Activated CD8-positive, alpha-beta memory T cell treated with anti-CD3 and anti-CD28 coated beads for 36 hours (primary cell): ENCODE results near the gene UTS2R. TPM values are rescaled to one million over a fixed set of nuclear protein-coding genes. Genes with fewer than 3 reads are reported as not detected.

ENCODE experiments used
- CTCF ChIA-PET: fragments of 350-600 bp; sonication (Branson Sonifier 250); formaldehyde crosslinking; loops from one replicate; lab custom pipeline; 2021; ENCODE audit warnings: antibody characterized with exemption; lab: Charles Lee
- POLR2A ChIA-PET: fragments of 350-600 bp; sonication (Branson Sonifier 250); formaldehyde crosslinking; loops from one replicate; lab custom pipeline; 2021; ENCODE audit warnings: antibody characterized with exemption; lab: Charles Lee
- total RNA-seq, 2 experiments: library from RNA; stranded (reverse); gene quantifications; one replicate each; pipeline ENCODE4 v1.2.3, GENCODE V29; 2021

UTS2R gene
- total RNA-seq: not detected

DNA sequence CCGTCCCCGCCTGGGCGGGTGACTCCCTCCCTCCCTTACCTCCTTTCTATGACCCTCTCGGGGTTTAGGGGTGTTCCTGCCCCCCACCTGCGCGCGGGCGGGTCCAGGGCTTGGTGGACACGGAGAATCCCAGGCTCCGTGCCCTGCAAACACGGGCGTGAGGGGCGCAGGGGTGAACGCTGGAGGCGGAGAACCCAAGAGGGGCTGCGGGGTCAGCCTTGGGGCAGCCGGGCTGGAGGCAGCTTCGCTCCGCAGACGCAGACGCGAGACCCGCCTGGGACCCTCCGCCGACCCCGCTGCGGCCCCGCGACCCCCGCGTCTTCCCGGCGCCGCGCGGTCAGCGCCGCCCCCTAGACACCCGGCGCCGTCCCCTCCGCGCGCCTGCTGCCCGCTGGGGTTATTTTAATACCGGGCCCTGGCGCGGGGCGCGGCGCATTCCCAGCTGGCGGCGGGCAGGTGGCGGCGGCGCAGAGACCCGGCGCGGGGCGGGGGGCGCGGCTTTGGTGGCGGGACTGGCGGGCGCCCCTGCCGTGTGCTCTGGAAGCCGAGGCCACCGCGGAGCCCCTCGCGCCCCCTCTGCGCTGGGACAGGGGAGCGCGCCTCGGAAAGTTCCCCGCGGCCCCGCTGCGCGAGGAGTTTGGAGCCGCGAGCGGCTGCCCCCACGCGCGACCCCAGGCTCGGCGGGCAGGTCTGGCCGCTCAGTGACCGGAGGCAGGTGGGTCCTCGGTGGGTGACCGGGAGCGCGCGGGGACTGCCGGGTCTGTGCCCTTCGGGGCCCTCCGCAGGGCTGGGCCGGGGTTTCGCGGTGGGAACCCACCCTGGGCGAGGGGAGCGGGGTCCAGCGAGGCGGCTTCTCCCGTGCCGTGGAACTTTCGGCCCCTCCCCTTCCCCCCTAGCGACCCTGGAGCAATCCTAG, at the start of gene UTS2R:
UTS2R (plus strand) TSS at position 433 of the 916 bp plus-strand sequence. CDS start 2,560 bp downstream, outside the sequence.
- CTCF ChIA-PET: interaction anchor here (1.3 to 1.7 kb wide), 2 partner anchors 19 to 50 kb away, joined by 4 read pairs; no protein-coding TSS in a partner anchor
- POLR2A ChIA-PET: no interaction called here

GRCh38 chr17:82321947-82322466, 49.6 kb upstream of the UTS2R start:
- CTCF ChIA-PET: interaction anchor here (0.5 to 3.1 kb wide), 10 partner anchors 11 to 88 kb away, joined by 3 to 49 read pairs (median 5); partner anchors contain the start of gene SECTM1

DNA sequence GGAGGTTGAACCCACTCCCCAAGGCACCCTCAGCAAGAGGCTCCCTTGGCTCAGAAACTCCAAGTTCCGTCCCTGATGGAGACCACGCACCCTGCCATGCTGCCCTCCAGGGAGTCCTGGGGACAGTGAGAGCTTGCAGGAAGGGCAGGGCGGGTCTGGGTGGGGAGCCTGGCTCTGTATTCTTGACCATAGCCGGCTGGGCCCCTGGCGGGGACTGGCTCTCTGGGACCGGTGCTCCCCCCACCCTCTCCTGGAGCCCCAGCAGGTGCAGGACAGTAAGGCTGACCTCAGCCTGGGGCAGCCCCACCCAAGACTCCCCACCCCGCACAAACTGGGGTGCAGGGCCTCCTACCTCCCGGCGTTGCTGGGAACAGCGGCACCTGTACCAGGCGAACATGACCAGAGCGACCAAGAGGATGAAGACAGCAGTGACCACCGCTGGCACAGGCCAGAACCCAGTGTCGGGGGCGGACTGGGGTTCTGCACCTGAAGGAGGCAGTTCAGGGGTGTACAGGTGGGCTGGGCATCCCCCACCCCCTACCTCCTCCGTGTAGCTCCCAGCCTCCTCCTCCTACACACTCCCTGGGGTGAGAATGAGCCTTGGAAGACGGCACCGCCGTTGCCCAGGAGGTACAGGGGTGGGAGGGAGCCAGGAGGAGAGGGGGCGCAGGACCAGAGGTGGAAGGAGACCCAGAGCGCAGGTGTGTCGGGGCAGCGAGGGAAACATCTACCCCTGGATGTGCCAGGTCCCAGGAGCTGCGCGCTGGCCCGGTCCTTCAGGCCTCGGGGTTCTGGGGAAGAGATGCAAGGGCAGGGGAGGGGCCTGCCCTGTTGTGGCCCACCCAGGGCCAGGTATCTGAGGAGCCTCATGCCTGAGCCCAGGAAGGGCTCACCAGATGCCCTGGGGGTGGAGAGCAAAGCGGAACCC, 48.8 kb upstream of the UTS2R start:
- POLR2A ChIA-PET: interaction anchor here (0.6 to 3.9 kb wide), 6 partner anchors 11 to 94 kb away, joined by 3 to 25 read pairs (median 4); partner anchors contain the start of gene SECTM1
- CTCF ChIA-PET: interaction anchor here (0.6 to 3.1 kb wide), 9 partner anchors 23 to 88 kb away, joined by 3 to 49 read pairs (median 7); no protein-coding TSS in a partner anchor

More at GRCh38 chr17:82321947-82322466, 49.6 kb upstream of the UTS2R start:
- POLR2A ChIA-PET: interaction anchor here (1.2 to 3.9 kb wide), 3 partner anchors 21 to 29 kb away, joined by 5 to 25 read pairs (median 8); no protein-coding TSS in a partner anchor

DNA sequence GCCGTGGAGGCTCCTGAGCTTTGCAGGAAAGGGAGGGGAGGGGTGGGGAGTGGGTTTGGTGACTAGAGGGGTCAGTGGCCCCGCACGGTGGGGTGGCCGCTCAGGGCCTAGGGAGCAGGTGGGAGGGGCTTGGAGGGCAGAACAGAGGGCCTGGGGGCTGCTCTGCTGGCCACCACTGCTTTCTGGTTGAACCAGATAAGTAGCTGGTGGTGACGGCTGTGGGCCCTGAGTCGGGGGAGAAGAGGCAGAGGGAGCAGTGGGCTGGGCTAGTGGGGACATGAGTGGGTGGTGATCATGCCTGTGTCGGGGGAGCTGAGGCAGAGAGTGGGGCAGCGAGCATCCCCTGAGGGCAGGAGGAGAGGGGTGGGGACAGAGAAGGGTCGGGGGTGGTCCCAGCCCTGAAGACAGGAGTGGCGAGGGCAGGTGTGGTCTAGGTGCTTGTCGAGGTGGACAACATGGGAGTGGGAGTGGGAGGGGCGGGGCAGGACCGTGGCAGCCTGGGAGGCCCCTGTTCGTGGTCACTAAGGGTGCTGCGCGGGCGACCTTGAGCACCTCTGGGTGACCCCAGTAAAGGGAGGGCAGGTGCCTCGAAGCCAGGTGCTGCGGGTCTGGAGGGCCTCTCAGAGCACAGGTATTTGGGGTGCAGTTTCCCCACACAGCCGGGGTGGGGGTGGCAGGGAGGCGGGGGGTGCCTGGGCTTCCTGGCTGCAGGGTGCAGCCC, 47.9 kb upstream of the UTS2R start:
- ChIA-PET CTCF (interaction anchor here (1.5 to 2.3 kb wide), 3 partner anchors 25 to 87 kb away, joined by 3 to 8 read pairs (median 4); no protein-coding TSS in a partner anchor), POLR2A (interaction anchor here (0.6 to 3.9 kb wide), 5 partner anchors 10 to 93 kb away, joined by 3 to 25 read pairs (median 3); partner anchors contain the start of gene SECTM1)

DNA sequence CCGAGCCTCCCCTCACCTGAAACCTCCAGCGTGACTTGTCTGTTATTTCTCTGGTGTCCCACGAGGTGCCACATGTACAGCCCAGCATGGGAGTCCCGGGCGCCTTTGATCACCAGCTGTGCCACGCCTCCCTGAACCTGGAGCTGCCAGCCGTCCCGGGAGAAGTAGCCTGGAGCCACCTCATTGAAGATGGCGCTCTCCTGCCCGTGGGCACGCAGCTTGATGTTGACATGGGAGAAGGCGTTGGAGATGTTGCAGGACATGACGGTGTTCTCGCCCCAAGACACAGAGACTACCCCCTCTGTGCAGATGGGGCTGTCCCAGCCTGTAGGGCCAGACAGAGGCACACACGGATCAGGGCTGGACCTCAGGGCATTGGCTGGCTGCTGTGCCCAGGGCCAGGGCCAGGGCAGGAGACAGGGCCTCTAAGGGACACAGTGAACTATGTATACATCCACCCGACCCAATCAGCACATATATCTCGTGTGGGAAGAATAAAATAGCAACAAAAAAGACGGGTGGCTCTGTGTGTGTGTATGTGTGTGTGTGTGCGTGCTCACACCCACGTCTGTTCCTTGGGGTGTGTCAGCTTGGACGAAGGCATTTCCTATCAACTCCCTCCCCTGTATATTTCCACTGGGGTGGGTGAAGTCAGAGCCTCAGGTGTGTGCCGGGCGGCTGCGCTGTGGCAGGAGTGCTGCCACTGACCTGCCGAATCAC, 46.8 kb upstream of the UTS2R start:
- CTCF ChIA-PET: interaction anchor here (1.5 to 2.3 kb wide), 3 partner anchors 27 to 88 kb away, joined by 3 to 8 read pairs (median 4); no protein-coding TSS in a partner anchor
- POLR2A ChIA-PET: no interaction called here

GRCh38 chr17:82325286-82326180, 46.0 kb upstream of the UTS2R start:
- ChIA-PET POLR2A (interaction anchor here (0.5 kb wide), 1 partner anchor 204 kb away, joined by 3 read pairs; no protein-coding TSS in a partner anchor), CTCF (no interaction called here)

GRCh38 chr17:82327289-82327688, 44.3 kb upstream of the UTS2R start:
- CTCF ChIA-PET: interaction anchor here (0.5 kb wide), 1 partner anchor 97 kb away, joined by 3 read pairs; no protein-coding TSS in a partner anchor
- POLR2A ChIA-PET: no interaction called here

DNA sequence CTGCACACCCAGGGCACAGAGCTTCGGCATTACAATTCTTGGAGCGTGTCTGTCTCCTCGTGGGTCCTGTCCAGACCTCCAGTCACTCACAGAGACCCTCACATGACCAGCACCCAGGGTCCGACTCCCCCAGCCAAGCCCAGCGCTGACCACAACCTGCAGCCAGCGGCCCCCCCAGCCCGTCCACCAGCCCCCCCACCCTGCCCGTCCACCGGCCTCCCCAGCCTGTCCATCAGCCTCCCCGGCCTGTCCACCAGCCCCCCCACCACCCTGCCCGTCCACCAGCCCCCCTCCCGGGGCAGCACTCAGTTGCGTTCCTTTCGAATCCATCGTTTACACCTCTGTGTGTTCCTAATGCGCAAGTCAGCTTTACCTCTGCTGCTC, 43.8 kb upstream of the UTS2R start:
- ChIA-PET POLR2A (no interaction called here), CTCF (no interaction called here)

DNA sequence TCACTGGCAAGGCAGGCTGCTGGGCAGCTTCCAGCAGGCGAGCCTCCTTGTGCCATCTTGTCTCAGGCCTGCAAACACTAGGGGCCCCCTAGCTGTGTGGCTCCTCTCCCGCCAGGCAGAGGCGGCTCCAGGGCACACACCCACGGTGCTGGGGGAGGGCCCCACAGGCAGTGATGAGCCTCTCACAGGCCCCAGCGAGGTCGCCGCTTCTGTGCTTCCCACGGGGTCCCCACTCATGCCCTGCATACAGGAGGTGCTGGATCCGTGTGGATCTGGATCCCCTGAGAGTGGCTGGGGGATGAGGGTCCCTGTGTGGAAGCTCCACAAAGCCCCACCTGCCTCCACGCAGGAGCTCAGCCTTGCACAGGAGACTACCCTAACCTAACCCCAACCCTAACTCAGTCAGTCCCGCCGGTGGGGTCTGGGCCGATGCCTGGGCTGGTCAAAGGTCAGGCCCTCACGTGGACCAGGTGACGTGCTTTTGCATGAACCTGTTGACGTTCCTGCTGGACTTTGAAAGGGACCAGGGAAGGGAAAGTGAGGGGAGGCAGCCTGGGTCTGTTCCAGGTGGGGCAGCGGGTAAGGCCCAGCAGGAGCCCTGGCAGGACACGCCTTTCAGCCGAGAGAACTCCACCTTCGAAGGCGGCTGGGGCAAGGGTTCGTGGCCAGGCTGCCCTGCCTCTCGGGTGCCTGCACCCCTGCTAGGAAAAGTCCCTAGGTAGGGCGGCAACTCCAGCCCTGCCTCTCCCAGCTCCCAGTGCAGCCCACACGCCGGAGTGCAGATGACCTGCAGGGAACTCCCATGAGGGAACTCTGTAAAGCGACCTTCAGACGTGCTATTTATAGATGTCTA, 43.2 kb upstream of the UTS2R start:
- POLR2A ChIA-PET: no interaction called here
- CTCF ChIA-PET: no interaction called here

DNA sequence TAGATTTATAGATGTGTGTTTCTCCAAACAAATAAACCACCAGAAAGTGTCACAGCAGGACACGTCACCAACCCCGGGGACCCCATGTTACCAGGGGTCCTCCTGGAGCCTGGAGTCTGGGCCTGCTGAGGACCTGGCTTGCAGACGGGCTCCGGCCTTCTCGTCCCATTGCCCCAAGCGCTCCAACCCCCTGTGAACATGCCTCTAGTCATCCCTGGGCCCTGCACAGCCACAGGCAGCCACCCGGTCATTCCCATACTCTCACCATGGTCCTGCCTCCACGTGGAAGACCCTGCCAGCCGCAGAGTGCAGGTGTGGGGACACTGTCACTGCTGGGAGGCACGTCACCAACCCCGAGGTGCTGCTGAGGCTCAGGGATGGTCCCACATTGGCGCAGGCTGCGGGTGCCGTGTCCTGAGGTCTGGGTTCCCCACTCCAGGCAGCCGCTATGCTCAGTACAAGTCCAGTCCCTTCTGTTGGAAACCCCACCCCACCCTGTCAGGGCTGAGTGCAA, 42.5 kb upstream of the UTS2R start:
- POLR2A ChIA-PET: no interaction called here

DNA sequence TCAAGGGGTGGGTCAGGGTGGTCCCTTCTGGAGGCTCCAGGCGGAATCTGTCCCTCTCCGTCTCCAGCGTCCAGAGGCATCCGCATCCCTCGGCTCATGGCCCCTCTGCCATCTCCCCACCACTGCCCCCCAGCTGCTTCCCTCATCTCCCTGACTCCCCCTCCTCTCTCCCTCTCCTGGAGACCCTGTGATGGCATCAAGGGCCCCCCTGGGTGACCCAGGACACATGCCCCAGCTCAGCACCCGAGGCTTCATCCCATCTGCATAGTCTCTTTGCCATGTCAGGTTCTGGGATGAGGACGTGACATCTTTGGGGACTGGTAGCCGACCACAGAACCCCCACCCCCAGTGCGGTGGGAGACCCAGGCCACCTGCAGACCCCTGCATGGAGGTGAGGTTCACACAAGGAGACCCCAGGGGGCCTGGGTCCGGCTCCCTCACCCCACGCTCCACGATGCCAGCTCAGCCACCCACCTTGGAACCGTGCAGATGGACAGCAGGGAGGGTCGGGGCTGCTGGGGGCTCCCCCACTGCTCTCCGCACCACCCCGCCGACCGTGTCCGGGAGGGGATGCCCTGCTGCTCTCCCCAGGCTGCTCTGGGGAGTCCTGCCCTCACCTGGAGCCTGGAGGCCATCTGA, 41.8 kb upstream of the UTS2R start:
- POLR2A ChIA-PET: no interaction called here
- CTCF ChIA-PET: no interaction called here

More for the DNA sequence above, 42.5 kb upstream of the UTS2R start:
- CTCF ChIA-PET: no interaction called here

DNA sequence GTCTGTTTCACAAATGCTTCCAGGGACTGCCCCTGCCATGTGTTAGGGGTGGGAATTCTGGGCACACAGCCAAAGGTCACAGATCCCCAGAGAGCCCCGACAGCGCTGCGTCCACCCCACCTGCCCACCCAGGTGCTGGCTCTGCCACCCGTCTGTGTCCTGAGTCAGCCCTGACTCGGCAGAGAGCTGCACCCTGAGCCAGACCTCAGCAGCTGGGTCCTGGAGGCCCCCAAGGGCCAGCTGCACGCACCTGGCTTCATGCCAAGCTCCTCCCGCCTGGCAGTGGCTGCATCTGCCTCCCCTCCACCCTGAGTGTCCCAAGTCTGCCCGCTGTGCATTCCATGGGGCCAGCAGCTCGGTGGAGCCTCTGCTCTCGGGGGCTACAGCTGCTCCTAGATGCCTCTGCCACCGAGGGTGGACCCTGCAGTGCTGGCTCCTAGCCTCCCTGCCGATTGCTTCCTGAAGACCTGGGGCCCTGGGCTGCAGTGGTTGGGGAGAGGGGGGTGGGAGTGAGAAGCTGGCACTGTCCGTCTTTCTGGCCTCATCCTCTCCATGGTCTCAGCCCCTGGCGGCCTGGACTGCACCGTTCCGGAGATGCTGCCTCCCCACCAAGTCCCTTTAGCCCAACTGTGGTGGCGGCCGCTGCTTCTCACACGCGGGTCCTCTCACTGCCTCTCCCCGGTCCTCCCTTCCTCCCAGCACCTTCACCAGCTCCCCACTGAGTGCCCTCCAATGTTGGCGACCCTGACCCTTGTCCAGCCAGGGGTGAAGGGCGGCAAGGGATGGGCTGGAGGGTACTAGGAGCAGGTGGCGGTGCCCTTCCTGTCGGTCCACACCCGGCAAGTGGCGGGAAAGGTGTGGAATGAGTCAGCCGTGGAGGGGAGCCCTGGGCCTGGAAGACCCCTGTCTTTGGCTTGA, 41.0 kb upstream of the UTS2R start:
- ChIA-PET CTCF (interaction anchor here (0.9 kb wide), 1 partner anchor 13 kb away, joined by 4 read pairs; the partner anchor contains the start of gene CD7), POLR2A (no interaction called here)

DNA sequence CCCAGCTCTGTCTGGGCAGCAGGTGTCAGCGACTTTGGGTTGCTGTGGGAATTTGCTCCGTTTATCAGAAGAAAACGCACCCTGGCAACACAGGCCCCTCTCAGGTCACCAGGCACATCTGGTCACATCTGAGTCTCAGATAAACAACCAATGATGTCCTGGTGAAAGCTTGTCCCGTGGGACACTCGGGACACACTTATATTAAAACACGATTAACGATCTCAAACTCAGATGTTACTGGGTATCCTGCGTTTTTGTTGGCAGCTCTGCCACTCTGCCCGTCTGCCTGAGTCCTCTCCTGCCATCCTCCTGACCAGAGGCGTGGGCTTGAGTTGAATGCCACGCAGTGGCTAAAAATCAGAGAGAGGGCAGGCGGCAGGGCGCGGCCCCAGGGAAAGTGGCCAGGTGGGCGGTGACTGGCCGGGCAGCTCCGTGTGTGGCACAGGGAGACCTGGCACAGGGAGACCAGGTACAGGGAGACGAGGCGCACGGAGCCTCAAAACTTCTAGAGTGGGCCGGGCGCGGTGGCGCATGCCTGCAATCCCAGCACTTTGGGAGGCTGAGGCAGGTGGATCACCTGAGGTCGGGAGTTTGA, 40.1 kb upstream of the UTS2R start:
- ChIA-PET POLR2A (no interaction called here), CTCF (interaction anchor here (0.9 kb wide), 1 partner anchor 14 kb away, joined by 4 read pairs; the partner anchor contains the start of gene CD7)
